Activated CD4-positive, alpha-beta T cell treated with anti-CD3 and anti-CD28 coated beads, Interleukin-2, amount 50 U/mL, for 1 hour (primary cell): Measurements from ENCODE around the gene CD248.
"Not testable (repeated sequence)": the region's sequence is repeated elsewhere in the genome, so short reads cannot be mapped to it uniquely, and the experiment has no call there.

Source experiments
- DNase-seq: peaks from one replicate; pipeline ENCODE4 v3.0.0-alpha.2; 2020

CD248 gene

DNA sequence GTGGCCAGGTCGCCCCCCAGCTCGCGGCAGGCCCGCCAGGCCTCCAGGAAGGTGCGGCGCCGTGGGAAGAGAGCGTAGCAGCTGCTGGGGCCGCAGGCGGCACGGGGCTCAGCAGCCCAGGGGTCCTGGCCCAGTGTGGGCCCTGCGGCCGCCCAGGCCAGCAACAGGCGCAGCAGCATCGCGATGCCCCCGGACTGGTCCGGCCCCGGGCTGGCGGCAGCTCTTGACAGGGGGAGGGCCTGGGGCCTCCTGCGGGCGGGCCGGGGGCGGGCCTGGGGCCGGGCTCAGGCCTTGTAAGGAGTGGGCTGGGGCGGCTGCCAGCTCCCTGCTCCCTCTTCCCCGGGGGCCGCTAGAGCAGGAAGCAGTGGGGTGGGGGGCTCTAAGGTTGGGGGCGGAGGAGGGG lies at the start of gene CD248:
Gene CD248, minus strand, starts transcription at position 196 of the 403 bp plus-strand sequence. Its CDS starts 17 bp downstream, at position 179.
- no peak for DNase-seq

- no peak for DNase-seq
These were observed 49.1 kb upstream of the CD248 start for GRCh38 chr11:66365711-66366619.

- DNase-seq = no peak
These were observed 48.3 kb upstream of the CD248 start for GRCh38 chr11:66365166-66365565.

- peak; percentile 68 for DNase-seq
These were observed 47.1 kb upstream of the CD248 start for GRCh38 chr11:66363805-66364535.

GRCh38 chr11:66363187-66363601 lies 46.4 kb upstream of the CD248 start:
- no peak for DNase-seq

DNA sequence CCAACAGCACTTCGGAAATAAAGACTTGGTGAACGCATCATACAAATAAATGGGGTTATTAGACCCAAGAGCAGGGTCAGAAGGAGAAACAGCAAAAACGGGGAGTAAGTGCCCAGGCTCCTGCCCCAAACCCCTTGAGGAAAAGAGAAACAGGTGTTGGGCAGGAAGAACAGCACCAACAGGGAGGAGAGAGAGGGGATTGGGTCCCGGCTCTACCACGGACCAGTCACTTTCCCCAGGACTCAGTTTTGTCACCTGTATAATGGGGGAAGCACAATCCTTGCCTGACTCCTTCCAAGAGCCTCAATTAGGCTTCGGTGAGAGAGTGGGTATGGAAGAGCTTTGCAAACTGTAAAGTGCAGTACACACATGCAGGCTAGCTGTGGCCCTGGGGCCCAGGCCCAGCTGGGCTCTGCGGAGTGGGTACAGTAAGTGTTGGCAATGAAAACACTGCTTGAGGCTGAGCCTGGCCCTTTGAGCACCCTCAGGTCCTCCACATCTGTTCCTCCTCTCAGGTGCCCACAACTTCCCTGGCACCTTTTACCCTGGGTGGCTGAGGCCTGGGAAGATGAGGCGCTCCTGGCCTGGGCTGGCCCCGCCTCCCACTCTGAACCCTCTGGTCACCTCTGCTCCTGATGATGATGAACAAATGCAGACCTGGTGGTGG lies 45.8 kb upstream of the CD248 start:
- DNase-seq = no peak

GRCh38 chr11:66361502-66361941 lies 44.7 kb upstream of the CD248 start:
- no peak for DNase-seq

- no peak for DNase-seq
These were observed 43.7 kb upstream of the CD248 start for GRCh38 chr11:66360406-66361073.

- no peak for DNase-seq
These were observed 42.8 kb upstream of the CD248 start for GRCh38 chr11:66359662-66360087.

GRCh38 chr11:66350560-66351235 lies 33.9 kb upstream of the CD248 start:
- not testable (repeated sequence) for DNase-seq

DNA sequence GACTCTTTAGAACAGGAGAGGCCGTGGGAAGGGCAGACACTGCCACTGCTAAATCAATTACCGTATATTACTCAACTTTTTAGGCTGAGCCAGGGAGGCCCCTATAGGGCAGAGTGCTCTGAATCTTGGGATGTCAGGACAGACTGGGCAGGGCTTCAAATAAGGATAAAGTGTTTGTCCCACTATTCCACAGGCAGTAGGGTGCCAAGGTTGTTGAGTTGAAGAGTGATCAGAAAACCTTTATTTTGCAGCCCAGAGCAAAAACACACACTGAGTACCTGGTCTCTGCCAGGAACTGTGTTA lies 32.2 kb upstream of the CD248 start:
- DNase-seq = no peak

DNA sequence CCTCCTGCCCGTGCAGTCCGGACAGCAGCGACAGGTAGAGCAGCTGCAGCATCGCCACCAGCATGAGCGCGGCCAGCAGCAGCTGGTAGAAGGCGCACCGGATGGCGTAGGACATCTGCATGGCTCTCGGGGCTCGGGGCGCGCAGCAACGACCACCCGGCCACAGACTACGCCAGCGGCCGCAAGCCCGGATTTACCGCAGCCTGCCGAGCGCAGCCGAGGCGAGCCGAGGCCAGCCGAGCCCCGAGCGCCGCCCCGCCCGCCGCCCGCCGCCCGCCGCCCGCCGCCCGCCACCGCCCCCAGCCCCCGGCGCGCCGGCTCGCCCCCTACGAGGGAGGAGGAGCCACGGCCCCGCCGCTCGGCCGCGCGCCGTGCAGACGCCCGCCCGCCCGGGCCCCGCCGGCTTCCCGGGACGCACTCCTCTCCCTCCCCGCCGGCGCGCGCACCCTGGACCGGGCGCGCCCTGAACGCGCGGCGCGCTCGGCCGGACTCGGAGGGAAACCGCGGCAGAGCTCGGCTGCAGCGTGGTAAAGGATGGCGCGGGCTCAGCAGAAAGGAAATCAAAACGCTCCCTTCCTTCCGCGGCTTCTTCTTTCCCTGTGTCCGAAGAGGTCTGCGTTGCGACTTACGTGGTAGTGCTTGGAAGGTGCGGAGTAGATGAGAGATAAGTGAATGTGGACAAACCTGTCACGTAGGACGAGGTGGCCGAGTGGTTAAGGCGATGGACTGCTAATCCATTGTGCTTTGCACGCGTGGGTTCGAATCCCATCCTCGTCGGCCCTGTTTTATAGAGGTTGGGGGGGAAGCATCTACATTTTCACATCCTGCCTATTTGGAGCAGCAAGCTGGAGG lies 30.8 kb upstream of the CD248 start, which contains the start of gene B4GAT1:
Gene B4GAT1, minus strand, starts transcription at position 205 of the 852 bp plus-strand sequence. Its CDS starts 84 bp downstream, at position 121.
- DNase-seq = peak; percentile 78

DNA sequence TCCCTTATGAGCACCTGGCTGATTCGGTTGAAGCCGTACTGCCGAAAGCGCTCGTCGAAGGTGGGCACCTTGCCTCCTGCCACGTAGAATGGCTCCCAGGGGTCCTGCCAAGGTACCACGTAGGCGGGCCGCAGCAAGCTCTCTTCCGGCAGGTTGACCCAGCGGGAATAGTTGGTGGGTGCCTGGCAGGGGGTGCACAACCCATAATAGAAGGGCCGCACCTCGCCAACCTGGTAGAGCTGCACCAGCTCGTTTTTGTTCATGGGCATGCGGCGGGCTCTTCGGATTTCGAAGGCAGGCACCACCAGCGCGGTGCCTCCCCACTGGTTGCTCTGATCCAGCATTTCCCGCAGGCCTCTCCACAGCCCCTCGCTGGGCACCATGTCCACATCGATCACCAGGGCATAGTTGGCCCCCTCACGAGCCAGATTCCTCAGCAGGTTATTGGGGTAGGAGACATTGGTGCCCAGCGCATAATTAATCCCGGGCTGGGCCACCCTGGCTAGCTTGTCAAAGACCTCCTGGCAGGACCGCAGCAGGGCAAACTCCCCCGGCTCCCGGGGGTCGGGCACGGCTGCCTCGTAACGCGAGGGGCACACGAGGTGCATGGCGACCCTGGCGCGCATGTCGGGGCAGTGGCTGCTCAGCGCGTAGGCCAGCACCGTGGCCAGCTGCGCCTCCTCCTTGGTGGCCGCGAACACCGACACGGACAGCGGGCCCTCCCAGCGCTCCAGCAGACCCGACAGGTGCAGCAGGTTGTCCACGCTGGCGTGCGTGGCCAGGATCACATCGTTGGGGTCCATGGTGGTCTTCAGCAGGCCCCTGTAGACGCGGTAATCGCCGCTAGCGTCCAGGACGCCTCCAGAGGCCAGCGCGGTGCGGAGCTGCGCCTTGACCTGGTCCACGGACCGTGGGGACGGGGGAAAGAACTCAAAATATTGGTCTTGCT lies 29.9 kb upstream of the CD248 start:
- DNase-seq = no peak

DNA sequence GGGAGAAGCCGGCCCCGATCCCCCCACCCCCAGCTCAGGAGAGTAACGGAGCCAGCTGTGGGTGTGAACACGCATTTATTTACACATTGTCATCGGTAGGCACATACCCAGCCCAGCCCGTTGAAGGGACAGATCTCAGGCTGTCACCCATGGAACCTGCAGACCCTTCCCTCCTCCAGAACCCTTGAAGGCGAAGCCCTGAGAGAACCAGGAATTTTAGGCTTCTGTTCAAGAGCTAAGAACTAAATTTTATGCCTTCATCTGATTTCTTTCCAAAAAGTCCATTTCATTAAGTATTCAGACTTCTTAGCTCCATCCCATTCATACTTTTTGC lies 28.4 kb upstream of the CD248 start:
- no peak for DNase-seq

- DNase-seq = peak; percentile 98
These were observed 27.9 kb upstream of the CD248 start, which contains the start of gene BRMS1 for GRCh38 chr11:66344550-66345315. Gene BRMS1 (minus strand): TSS chr11:66345104. CDS start chr11:66342234, 2,870 bp downstream.

- no peak for DNase-seq
These were observed 26.3 kb upstream of the CD248 start for GRCh38 chr11:66343176-66343575.

DNA sequence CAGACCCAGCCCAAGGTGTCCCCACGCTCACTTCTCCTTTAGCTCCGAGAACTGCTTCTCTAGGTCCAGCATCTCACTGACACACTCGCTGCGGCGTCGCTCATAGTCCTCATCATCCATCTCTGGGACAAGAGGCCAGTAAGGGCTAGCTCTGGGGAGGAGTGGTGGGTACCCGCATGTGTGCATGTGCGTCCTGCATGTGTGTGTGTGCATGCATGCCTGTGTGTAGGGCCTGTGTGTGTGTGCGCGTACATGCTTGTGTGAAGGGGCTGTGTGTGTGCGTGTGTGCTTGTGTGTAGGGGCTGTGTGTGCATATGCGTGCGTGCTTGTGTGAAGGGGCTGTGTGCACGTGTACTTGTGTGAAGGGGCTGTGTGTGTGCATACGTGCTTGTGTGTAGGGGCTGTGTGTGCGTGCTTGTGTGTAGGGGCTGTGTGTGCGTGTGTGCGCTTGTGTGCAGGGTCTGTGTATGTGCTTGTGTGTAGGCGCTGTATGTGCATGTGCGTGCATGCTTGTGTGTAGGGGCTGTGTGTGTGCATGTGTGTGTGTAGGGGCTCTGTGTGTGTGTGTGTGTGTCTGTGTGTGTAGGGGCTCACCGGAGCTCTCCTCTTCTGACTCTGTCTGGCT lies 24.8 kb upstream of the CD248 start:
- DNase-seq = no peak
